ENCODE results near the gene SSR4. TPM values are rescaled to one million over a fixed set of nuclear protein-coding genes. Genes with fewer than 3 reads are reported as not detected.

The SSR4 gene
- total RNA-seq, 1 experiment from 2014 or later: 182 TPM

DNA sequence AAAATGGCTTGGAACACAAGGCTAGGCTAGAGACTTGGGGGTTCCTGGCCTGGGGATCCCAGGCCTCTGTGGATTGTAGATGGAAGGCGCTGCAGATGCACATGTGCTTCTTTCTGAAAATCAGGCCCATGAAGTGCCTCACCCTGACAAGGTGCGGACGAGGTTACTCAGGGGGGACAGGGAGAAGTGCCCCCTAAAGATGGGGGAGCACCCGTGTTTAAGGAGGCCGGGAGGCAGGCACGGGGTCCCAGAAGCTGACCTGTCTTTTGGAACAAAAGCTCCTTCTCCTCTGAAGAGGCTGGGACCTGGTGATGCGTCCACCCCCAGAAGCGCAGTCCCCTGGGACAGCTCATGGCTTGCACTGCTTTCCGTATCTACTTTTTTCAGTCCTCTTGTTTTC lies 33.4 kb downstream of the SSR4 start:
- no TSS peak for BruUV-seq (replicated peaks)
- no peaks in the 10 kb centered on the region for H3K79me2 ChIP-seq (ENCODE audit: insufficient read depth, low read length)
- no peaks in the 10 kb centered on the region for H3K27me3 ChIP-seq (ENCODE audit: insufficient read depth, low read length)
- no peak overlapping the region for H3K27ac ChIP-seq (ENCODE audit: low read depth, low read length)
- ChIA-PET RAD21 (ENCODE audit: low non-redundant PET in 1 of 2, low total read pairs in 2 of 2, uncharacterized antibody in 2 of 2, unreplicated experiment in 2 of 2) (no interaction called here), POLR2A (no interaction called here), CTCF (no interaction called here)
- H3K9me3 ChIP-seq (ENCODE audit: control insufficient read depth in 1 of 2, insufficient read depth in 1 of 2, low read depth in 1 of 2, low read length in 2 of 2): no peaks in the 10 kb centered on the region
- H3K9me2 ChIP-seq (ENCODE audit: insufficient read depth): no peaks in the 10 kb centered on the region
- peaks cover 0 to 13% of the 10 kb centered on the region in 2 experiments; a peak in 2 of 4 replicates for H3K4me1 ChIP-seq (ENCODE audit: control insufficient read depth in 1 of 2, insufficient read depth in 2 of 2, low read length in 2 of 2)
- H3K36me3 ChIP-seq (ENCODE audit: control insufficient read depth in 1 of 2, insufficient read depth in 2 of 2, low read length in 2 of 2): no peaks in the 10 kb centered on the region
- TF ChIP-seq FOSL1 (IDR thresholded peaks at IDR 0.05; ENCODE audit: low read depth): no peak
- no peak for TF ChIP-seq ELF1 (IDR thresholded peaks at IDR 0.05; ENCODE audit: borderline replicate concordance, low read depth)
- no peak overlapping the region for H3K9ac ChIP-seq (ENCODE audit: low read length)
- intact Hi-C loops (cut with micrococcal nuclease): no loop called here
- no peaks in the 10 kb centered on the region for H4K20me1 ChIP-seq (ENCODE audit: insufficient read depth)
- no peak overlapping the region for H3K4me3 ChIP-seq (replicated peaks in 1 of 2; ENCODE audit: low read depth in 1 of 2, low read length in 2 of 2)
- no peak for DNase-seq (ENCODE audit: low read depth, low spot score)
- no peak for ATAC-seq
- H3K4me2 ChIP-seq (ENCODE audit: low read length): no peak overlapping the region
- H2AFZ ChIP-seq (ENCODE audit: low read depth, low read length, poor library complexity, severe bottlenecking): no peak overlapping the region

- H3K9me2 ChIP-seq (ENCODE audit: insufficient read depth): no peaks in the 10 kb centered on the region
- no peak overlapping the region for H2AFZ ChIP-seq (ENCODE audit: low read depth, low read length, poor library complexity, severe bottlenecking)
- no peak overlapping the region for H3K9ac ChIP-seq (ENCODE audit: low read length)
- H3K4me3 ChIP-seq (replicated peaks in 1 of 2; ENCODE audit: low read depth in 1 of 2, low read length in 2 of 2): peak overlapping the region in 1 of 2 experiments; percentile 42; a peak in 1 of 4 replicates
- peak overlapping the region; percentile 63 for H3K4me2 ChIP-seq (ENCODE audit: low read length)
- TF ChIP-seq, protein P1, sequence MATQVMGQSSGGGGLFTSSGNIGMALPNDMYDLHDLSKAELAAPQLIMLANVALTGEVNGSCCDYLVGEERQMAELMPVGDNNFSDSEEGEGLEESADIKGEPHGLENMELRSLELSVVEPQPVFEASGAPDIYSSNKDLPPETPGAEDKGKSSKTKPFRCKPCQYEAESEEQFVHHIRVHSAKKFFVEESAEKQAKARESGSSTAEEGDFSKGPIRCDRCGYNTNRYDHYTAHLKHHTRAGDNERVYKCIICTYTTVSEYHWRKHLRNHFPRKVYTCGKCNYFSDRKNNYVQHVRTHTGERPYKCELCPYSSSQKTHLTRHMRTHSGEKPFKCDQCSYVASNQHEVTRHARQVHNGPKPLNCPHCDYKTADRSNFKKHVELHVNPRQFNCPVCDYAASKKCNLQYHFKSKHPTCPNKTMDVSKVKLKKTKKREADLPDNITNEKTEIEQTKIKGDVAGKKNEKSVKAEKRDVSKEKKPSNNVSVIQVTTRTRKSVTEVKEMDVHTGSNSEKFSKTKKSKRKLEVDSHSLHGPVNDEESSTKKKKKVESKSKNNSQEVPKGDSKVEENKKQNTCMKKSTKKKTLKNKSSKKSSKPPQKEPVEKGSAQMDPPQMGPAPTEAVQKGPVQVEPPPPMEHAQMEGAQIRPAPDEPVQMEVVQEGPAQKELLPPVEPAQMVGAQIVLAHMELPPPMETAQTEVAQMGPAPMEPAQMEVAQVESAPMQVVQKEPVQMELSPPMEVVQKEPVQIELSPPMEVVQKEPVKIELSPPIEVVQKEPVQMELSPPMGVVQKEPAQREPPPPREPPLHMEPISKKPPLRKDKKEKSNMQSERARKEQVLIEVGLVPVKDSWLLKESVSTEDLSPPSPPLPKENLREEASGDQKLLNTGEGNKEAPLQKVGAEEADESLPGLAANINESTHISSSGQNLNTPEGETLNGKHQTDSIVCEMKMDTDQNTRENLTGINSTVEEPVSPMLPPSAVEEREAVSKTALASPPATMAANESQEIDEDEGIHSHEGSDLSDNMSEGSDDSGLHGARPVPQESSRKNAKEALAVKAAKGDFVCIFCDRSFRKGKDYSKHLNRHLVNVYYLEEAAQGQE (IDR thresholded peaks at IDR 0.05; ENCODE audit: low read depth): no peak
- TF ChIP-seq ELF1 (IDR thresholded peaks at IDR 0.05; ENCODE audit: borderline replicate concordance, low read depth) (no peak), SRF (IDR thresholded peaks at IDR 0.05; ENCODE audit: low read depth) (no peak), YY1 (IDR thresholded peaks at IDR 0.05; ENCODE audit: extremely low read depth, insufficient replicate concordance, low read depth, low read length) (no peak), SIN3A (IDR thresholded peaks at IDR 0.05; ENCODE audit: low read depth) (no peak), SP1 (IDR thresholded peaks at IDR 0.05; ENCODE audit: low read depth) (no peak), CBX3 (IDR thresholded peaks at IDR 0.05; ENCODE audit: low read depth) (no peak), CTCF (IDR thresholded peaks at IDR 0.05 in 2 of 3, conservative IDR thresholded peaks at IDR 0.05 in 1 of 3; ENCODE audit: borderline replicate concordance in 1 of 3, insufficient read depth in 1 of 3, low read depth in 2 of 3, low read length in 2 of 3) (no peak), RAD21 (IDR thresholded peaks at IDR 0.05; ENCODE audit: low read depth) (no peak), FOSL1 (IDR thresholded peaks at IDR 0.05; ENCODE audit: low read depth) (no peak), POLR2AphosphoS5 (IDR thresholded peaks at IDR 0.05; ENCODE audit: low read depth, low read length) (no peak), EGR1 (IDR thresholded peaks at IDR 0.05; ENCODE audit: low read depth) (no peak), ZFX (IDR thresholded peaks at IDR 0.05) (no peak), CEBPB (IDR thresholded peaks at IDR 0.05; ENCODE audit: low read depth) (no peak)
- TF ChIP-seq, protein P2, sequence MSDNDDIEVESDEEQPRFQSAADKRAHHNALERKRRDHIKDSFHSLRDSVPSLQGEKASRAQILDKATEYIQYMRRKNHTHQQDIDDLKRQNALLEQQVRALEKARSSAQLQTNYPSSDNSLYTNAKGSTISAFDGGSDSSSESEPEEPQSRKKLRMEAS (IDR thresholded peaks at IDR 0.05): no peak
- CTCF ChIA-PET: no interaction called here
- intact Hi-C loops (cut with micrococcal nuclease): no loop called here
- no peak overlapping the region for H3K27ac ChIP-seq (ENCODE audit: low read depth, low read length)
- no peaks in the 10 kb centered on the region for H4K20me1 ChIP-seq (ENCODE audit: insufficient read depth)
- H3K27me3 ChIP-seq (ENCODE audit: insufficient read depth, low read length): no peaks in the 10 kb centered on the region
- POLR2A ChIA-PET: no interaction called here
- H3K79me2 ChIP-seq (ENCODE audit: insufficient read depth, low read length): no peaks in the 10 kb centered on the region
- peaks cover 0 to 13% of the 10 kb centered on the region in 2 experiments; a peak in 2 of 4 replicates for H3K4me1 ChIP-seq (ENCODE audit: control insufficient read depth in 1 of 2, insufficient read depth in 2 of 2, low read length in 2 of 2)
- ATAC-seq: peak; percentile 15; the same call in 1 of the 2 replicates
- BruUV-seq (replicated peaks): no TSS peak
- H3K36me3 ChIP-seq (ENCODE audit: control insufficient read depth in 1 of 2, insufficient read depth in 2 of 2, low read length in 2 of 2): no peaks in the 10 kb centered on the region
- H3K9me3 ChIP-seq (ENCODE audit: control insufficient read depth in 1 of 2, insufficient read depth in 1 of 2, low read depth in 1 of 2, low read length in 2 of 2): no peaks in the 10 kb centered on the region
- RAD21 ChIA-PET (ENCODE audit: low non-redundant PET in 1 of 2, low total read pairs in 2 of 2, uncharacterized antibody in 2 of 2, unreplicated experiment in 2 of 2): no interaction called here
- DNase-seq (ENCODE audit: low read depth, low spot score): no peak
Observed at GRCh38 chrX:153828308-153828707, 33.8 kb downstream of the SSR4 start.

Measured in HCT116 (cell line).